DMS153 treated with DMSO at 0.1 percent for 48 hours (cell line): ENCODE measurements around the gene CCDC14.
"Not testable (repeated sequence)": the region's sequence is repeated elsewhere in the genome, so short reads cannot be mapped to it uniquely, and the experiment has no call there.

ENCODE experiments used
- DNase-seq: peaks from one replicate; lab custom pipeline; 2025; ENCODE audit not compliant: unreplicated experiment; lab: John Stamatoyannopoulos, UW

Gene CCDC14, protein sequence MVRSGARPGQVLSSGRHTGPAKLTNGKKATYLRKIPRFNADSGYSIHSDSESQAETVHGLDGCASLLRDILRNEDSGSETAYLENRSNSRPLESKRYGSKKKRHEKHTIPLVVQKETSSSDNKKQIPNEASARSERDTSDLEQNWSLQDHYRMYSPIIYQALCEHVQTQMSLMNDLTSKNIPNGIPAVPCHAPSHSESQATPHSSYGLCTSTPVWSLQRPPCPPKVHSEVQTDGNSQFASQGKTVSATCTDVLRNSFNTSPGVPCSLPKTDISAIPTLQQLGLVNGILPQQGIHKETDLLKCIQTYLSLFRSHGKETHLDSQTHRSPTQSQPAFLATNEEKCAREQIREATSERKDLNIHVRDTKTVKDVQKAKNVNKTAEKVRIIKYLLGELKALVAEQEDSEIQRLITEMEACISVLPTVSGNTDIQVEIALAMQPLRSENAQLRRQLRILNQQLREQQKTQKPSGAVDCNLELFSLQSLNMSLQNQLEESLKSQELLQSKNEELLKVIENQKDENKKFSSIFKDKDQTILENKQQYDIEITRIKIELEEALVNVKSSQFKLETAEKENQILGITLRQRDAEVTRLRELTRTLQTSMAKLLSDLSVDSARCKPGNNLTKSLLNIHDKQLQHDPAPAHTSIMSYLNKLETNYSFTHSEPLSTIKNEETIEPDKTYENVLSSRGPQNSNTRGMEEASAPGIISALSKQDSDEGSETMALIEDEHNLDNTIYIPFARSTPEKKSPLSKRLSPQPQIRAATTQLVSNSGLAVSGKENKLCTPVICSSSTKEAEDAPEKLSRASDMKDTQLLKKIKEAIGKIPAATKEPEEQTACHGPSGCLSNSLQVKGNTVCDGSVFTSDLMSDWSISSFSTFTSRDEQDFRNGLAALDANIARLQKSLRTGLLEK

DNA sequence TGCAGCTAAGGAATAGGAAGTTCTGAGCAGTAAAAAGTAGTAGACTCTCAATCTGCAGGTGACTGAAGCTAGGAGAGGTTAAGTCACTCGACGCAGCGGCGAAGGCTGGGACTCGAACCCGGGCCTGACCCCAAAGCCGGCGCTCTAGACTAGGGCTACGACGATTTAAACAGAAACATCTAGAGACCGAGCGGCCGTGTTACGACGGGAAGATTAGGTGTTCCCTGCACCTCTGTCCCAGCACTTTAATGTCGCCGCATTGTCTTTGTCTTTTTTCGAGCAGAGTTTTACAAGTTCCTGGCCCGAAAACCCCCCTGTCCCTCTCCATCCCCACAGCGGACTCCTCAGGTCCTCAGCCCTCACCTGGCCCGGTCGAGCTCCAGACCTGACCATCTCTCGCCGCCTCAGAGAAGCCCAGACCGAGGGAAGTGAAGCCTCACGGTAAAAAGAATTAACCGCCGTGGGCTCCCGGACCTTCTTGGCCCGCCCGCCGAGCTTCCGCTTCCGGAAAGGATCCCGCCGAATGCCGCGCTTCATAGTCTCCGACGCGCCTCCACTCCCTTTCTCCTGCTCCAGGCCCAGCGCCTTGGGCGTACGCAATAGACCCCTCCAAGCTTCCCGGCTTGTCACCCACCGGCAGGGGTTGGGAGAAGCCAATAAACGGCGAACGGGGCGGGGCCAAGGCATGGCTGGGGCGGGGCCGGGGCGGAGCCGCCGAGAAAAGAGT, at the start of gene CCDC14:
TSS of gene CCDC14 (minus strand) at position 449 of the 727 bp plus-strand sequence. CDS start at position 393, 56 bp downstream.
- peak; percentile 84 for DNase-seq

DNA sequence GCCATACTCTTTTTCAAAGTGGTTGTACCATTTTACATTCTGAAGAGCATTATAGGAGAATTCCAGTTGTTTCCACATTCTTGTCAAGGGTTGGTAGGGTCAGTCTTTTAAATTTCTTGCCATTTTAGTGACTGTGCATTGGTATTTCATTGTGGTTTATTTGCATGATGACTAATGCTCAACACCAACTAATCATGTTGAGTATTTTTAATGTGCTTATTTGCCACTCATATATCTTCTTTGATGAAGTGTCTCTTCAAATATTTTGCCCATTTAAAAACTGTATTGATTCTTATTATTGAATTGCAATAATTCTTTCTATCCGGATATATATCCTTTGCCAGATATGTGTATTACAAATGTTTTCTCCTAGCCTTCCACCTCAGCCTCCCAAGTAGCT, 47.3 kb upstream of the CCDC14 start:
- DNase-seq, result not testable (repeated sequence)

DNA sequence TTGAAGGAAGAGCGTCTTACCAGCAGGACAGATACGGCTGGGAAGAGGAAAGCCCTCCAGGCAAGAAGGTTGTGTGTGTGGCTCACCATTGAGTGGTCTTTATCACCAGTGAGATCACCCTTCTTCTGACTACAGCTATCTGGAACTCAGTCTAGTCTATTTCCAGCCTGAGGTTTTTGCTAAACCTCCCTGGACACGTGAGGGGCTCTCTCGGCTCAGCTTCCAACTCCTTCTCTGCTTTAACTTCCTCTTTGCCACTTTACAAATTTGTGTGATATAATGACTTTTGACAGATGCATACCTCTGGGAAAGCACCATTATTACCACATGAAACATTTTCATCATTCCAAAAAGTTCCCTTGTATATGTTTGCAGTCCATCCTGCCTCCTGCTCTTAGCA, 46.2 kb upstream of the CCDC14 start:
- DNase-seq, result no peak

DNA sequence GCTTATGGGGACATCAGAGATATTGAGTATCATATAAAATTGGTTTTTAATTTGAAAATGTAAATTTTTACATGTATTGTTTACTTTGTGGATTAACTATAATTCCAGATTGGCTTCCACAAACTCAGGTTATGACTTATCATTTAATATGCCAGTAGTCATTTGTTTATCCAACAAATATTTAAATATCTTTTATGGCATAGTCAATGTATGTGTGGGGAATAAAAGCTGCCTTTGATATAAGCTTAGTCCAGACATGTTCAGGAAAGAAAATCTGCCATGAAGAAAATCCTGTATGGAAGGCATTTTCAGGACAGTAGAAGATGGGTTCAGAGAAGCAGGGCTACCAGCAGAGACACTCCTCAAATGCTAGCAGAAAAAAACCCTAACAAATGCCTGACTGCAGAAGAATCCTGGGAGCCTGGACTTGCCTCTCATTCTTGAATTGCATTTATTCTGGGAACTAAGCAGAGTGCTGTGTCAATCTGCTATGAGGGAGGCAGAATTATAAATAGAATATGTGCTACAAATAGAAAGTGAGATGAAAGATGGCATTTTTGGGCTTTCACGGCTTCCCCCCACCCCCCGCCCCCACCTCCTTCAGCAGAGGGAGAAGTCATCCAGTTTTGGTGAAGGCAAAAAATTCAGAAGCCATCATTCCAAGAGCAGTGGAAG, 41.5 kb upstream of the CCDC14 start:
- DNase-seq, result not testable (repeated sequence)

DNA sequence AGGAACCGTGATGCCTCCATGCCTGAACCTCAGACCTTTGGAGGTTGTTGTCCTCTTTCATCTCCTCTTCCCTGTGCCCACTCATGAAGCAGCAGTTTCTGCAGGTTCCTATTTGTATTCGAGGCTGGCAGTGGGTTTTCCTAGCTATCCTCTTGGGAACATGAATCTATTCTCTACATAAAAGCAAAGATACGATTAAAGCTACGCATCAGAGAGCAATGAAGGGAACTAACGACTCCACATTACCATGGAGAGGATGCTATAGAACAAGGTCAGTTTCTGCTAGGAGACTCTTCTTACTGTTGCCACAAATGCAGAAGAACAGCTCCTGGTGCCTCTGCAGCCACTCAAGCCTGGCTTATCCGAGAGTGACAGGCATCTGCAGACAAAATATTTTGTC, 40.3 kb upstream of the CCDC14 start:
- DNase-seq, result not testable (repeated sequence)

DNA sequence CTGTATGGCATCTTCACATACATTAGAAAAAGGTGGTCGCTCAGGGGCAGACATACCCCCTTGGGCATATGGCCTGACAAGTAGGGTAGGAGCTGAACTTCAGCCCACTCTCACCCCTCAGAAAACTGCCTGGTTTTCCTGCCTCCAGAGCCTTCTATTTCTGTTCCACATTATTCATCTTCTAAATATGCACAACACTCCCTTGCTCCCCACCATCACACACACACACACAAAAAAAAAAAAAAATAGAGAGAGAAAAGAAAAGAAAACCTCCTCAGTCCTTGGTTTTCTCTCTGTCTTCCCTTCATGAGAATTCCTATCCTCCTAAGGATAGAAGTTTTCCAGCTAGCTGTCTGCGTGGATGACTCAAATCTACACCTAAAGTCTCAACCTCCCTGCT, 36.5 kb upstream of the CCDC14 start:
- DNase-seq, result no peak

DNA sequence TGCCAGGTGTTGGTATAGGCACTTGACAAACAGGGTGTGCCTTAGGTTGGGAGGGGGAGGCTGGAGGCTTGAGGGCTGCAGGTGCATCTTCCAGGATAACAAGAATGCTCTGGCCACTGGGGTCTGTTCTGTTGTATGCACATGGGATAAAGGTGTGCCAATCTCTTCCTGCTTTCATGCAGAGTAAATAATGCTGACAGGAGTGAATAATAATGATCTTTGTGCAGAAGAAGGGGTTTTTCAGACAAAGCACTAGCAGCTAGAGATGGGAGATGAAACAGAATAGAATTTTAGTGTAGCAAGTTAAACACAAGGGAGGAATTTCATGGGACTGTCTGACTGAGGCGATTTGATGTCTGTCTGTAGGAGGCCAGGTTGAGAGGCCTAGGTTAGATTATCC, 32.8 kb upstream of the CCDC14 start:
- peak; percentile 22 for DNase-seq

DNA sequence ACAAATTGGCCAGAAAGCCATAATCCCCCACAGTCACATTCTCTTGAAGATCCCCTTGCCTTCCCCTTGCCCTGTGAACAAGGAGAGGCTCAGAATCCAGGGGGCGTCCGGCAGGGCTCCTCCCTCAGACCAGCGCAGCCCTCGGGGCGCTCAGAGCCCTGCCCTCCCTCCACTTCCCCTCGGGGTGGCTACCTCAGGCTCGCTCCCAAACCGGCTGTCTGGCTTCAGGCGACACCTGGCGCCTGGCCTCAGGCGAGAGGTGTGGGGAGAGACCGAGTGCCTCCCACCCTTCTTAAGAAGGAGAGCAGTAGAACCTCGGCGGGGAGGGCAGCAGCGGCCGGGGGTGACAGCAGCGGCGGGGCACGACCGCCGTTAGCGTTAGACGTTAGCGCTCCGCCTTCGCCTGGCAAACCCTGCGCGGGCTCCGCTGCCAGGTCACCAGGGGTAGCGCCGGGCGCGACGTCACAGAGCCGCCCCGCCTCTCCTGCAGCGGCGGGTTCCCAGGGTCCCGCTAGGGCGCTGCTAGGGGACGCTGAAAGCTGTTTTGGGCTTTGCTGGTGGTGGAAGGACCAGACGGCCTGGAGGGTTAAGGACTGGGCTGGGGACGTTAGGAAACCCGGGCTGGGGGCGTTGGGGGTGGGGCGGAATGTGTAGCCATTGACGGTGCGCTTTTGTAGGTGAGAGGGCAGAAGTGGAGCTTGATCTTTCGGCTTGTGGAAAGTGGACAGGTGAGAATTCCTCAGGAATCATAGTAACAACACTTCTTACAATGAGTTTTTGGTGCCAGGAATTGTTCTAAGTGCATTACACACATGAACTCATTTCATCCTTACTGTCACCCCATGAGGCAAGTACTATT, 30.9 kb upstream of the CCDC14 start, which contains the start of gene ROPN1:
TSS of gene ROPN1 (minus strand) at position 395 of the 859 bp plus-strand sequence. CDS start 11,643 bp downstream, outside the sequence.
- not testable (repeated sequence) for DNase-seq

DNA sequence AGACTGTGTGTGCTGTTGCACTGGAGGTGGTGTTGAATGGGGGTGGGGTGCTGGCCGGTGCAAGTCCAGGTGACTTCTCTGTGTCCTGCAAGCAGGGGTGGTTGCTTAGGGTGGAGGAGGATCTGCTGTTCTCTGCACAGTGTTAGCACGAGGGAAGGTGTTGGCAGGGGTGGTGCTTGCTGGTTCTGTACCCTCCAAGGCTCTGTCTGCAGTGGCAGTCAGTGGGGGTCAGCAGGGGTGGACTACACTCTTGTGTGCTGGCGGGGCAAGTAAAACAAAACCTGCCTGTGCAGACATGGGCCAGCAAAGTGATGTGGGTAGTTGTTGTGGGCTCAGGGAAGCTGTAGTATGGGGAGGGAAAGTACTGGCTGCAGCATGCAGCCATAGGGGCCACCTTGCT, 25.4 kb upstream of the CCDC14 start:
- no peak for DNase-seq

DNA sequence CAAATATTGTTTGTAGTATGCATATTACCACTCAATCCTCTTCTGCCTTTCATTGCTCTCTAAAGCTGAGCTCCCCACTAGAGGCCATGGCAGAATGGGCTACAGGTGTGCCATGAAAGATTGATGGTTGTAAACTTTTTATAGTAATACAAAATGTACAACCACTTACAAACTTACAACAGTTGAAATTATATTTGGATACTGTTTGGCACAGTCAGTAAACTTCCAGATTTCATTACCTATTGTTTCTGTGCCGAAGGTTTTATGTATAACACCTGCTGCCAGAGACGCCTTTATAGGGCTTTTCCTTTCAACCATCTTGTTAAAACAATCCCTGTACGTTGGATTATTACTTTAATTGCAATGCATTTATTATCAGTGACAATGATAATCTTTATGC, 23.9 kb upstream of the CCDC14 start:
- no peak for DNase-seq

DNA sequence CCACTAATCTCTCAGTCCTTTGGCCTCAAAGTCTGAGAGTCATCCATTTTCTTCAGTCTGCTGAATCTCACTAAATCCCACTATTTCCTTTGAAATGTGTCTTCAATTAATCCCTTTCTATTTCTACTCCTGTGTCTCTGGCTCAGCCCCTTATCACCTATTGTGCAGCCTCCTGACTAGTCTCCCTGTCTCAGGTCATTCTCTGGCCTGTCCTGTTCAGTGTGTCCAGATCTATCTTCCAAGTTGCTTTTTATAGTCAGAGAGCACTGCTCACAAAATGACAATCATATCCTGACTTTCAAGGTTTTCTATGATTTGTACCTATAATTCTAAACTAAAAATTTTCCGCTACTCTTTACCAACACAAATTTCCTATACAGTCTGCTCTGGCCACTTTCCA, 23.3 kb upstream of the CCDC14 start:
- no peak for DNase-seq

DNA sequence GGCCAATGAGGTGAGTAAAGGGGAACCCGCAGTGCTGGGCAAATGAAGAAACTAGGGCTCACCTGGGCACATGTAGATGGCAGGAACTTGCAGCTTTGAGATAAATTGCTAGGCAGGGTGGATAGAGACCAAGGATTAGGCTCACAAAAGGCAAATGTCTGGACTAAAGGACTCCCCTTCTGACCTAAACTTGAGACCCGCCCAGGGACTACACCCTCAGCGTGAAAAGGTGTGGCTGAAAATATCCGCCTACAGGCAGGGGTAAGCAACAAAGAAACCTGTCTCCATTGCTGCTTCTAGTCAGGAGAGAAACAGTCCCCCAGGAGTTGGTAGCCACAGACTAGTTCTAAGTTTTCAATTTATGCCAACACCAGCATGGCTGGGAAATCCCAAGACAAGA, 20.3 kb upstream of the CCDC14 start:
- DNase-seq, result not testable (repeated sequence)

DNA sequence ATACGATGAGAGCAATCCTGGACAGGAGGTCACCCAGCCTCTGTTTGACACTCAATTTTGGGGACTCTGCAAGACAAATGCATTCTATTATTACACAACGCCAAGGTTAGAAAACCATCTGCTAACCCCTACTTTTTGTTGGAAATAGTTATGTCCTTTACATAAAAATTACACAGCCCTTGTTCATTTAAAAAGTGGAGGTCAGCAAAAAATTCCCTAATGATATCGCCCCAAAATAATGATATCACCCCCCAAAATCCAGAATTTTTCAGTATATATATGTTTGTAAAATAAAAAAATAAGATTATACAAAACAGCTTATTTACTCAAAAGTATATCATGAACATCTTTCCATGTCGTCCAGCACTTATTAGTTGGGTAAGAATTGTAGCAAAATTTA, 19.5 kb upstream of the CCDC14 start:
- DNase-seq, result no peak

DNA sequence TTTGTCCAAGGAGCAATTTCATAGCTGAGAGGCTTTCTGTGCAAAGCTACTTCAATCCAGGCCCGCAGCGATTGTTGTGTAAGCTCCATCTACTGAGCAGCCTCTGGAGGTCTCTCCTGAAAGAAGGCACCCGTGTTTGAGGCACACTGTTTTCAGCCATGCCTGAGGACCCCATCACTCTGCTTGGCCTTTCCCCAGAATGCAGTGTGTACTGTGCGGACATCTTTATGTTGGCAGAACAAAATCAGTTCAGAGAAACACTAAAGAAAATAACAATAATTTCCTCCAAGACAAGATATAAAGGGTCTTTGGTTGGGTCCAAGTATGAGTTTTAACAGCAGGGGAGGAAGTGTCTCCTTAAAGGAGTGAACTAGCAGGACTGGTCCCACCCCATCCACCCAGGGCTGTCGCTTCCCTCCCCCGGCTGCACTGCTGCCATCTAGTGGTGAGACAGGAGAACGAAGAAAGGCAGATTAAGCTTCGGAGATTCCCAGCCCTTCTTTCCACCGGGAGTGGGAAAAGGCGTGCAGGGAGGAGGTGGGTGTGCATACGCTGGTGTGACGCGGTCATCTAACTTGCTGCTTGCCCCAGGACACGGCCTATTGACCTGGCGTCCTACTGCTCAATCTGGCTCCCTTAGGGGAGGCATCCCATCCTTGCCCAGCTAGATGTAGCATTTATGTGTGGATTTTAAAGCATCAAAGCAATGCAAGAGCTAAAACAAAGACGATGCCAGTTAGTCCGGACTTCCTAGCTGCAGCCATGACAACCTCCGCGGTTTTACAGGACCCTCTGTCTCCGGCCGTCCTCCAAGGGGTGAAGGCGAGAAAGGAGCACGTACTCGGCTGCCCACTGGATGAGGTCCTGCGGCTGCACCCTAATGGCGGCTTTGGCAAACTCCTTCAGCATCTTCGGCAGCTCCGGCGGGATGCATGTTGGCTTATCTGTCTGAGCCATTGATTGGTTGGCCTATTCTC, 18.8 kb upstream of the CCDC14 start:
- peak; percentile 35 for DNase-seq

DNA sequence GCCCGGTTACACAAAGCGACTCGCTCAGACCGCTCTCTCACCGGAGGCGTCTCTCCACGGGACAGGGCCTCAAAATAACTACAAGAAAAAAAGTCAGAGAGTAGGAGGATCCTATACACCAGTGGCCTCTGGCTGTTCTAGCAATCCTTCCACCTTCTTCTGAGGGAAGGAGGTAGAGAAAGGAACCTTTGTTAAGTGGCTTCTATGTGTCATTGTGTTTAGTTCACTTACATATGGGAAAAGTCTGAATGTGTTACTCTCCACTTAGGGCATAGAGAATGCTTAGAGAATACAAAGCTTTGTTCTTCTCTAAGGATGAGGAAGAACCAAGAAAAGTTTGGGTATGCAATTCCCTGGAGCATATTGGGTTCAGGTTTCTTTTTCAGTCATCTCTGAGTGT, 15.9 kb upstream of the CCDC14 start:
- DNase-seq, result not testable (repeated sequence)

DNA sequence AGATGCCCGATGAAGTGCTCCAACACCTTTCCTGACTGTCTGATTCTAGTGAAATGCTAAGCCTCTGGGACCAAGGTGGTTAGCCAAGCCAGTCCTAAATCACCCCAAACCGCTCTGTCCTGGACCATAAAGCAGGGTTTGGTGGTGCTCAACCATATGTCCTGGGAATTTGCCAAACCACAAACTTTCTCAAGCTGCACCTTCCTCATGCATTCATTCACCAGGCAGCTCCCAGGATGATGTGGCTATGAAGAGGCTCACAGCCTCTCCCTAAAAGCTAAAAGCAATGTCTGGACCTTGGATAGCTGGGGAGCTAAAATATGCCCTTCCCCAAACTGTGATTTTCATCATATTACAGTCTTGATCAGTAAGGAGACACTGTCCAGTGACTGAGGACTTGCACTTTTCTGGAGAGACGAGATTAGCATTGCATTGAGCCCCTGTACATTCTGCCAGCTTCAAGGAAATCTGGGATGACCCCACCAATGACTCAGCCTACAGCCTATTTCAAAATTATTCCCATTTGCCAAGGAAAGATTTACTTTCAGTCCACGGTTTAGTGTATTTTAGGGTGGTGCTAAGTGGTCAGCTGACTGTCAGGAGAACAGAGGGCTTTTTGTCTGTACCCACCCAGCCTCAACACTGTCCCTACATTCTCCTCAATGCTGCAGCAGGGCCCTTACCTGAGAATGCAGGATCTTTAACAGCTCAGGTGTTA, 15.3 kb upstream of the CCDC14 start:
- DNase-seq, result not testable (repeated sequence)

DNA sequence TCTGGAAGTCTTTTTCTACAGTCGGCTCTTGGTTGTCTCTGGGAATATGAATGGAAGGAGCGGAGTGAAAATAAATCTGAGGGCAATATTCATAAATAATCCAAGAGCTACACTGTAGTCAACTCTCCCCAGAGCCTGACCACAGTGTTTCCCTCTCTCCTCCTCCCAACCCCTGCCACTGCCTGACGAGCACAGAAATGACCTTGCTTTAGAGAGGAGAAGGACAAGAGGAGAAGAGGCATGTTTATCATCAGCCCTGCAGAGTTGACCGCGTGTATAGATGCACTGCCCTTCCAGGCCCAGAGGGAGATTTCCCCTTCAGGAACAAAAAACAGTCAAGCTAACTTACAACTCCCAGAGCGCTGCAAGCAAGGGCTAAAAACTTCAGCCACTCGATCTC, 14.0 kb upstream of the CCDC14 start:
- not testable (repeated sequence) for DNase-seq

DNA sequence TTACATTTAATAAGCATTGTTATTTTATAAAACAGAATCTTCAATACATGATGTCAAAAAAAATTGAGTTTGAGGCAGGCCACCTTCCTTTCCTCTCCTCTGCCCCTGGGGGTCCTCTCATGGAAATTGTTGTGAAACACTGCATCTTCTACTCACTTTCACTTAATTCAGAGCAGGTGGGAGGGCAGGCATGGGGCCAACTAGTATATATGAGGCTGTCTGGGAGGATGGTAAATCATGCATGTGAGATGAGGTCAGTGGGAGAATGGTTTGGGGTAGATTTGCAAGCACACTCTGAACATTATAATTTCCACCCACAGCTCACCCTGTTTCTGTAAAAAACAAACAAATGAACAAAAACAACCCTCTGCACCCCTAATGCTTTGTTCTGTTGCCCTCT, 10.4 kb upstream of the CCDC14 start:
- DNase-seq, result no peak
